ENCODE data around the gene CCL27.

The CCL27 gene

GRCh38 chr9:34689116-34689470 lies 26.6 kb upstream of the CCL27 start:
- no peak for TF ChIP-seq CTCF (IDR thresholded peaks at IDR 0.05; ENCODE audit: borderline replicate concordance, insufficient read depth, low read depth, low read length)
- H3K4me3 ChIP-seq (ENCODE audit: low read depth, low read length) = no peak overlapping the region

- TF ChIP-seq CTCF (IDR thresholded peaks at IDR 0.05; ENCODE audit: borderline replicate concordance, insufficient read depth, low read depth, low read length) = no peak
- H3K4me3 ChIP-seq (ENCODE audit: low read depth, low read length) = no peak overlapping the region
Observed at GRCh38 chr9:34688329-34689115, 26.1 kb upstream of the CCL27 start.

GRCh38 chr9:34687276-34688030 lies 25.0 kb upstream of the CCL27 start:
- no peak overlapping the region for H3K4me3 ChIP-seq (ENCODE audit: low read depth, low read length)
- no peak for TF ChIP-seq CTCF (IDR thresholded peaks at IDR 0.05; ENCODE audit: borderline replicate concordance, insufficient read depth, low read depth, low read length)

GRCh38 chr9:34686732-34687131 lies 24.3 kb upstream of the CCL27 start:
- H3K4me3 ChIP-seq (ENCODE audit: low read depth, low read length) = no peak overlapping the region
- no peak for TF ChIP-seq CTCF (IDR thresholded peaks at IDR 0.05; ENCODE audit: borderline replicate concordance, insufficient read depth, low read depth, low read length)

GRCh38 chr9:34686231-34686630 lies 23.8 kb upstream of the CCL27 start:
- H3K4me3 ChIP-seq (ENCODE audit: low read depth, low read length) = no peak overlapping the region
- TF ChIP-seq CTCF (IDR thresholded peaks at IDR 0.05; ENCODE audit: borderline replicate concordance, insufficient read depth, low read depth, low read length) = no peak

- H3K4me3 ChIP-seq (ENCODE audit: low read depth, low read length) = no peak overlapping the region
- TF ChIP-seq CTCF (IDR thresholded peaks at IDR 0.05; ENCODE audit: borderline replicate concordance, insufficient read depth, low read depth, low read length) = no peak
Observed at GRCh38 chr9:34685591-34685990, 23.1 kb upstream of the CCL27 start.

GRCh38 chr9:34684816-34685215 lies 22.4 kb upstream of the CCL27 start:
- TF ChIP-seq CTCF (IDR thresholded peaks at IDR 0.05; ENCODE audit: borderline replicate concordance, insufficient read depth, low read depth, low read length) = no peak
- H3K4me3 ChIP-seq (ENCODE audit: low read depth, low read length) = no peak overlapping the region
